Measurements from ENCODE around the gene SIK2.

The SIK2 gene

GRCh38 chr11:111691741-111692140 is 89.5 kb downstream of the SIK2 start:
- Mint-ChIP-seq H3K9me3 (no peaks in the 10 kb centered on the region), H3K36me3 (ENCODE audit: low read depth) (peaks cover 19% of the 10 kb centered on the region), H3K27me3 (ENCODE audit: low read depth, poor library complexity) (no peaks in the 10 kb centered on the region), H3K4me1 (peaks cover 12% of the 10 kb centered on the region), H3K27ac (peak overlapping the region; percentile 11), H3K4me3 (no peak overlapping the region)
- DNase-seq = no peak
- no peak for TF ChIP-seq CTCF (IDR thresholded peaks at IDR 0.05)

- Mint-ChIP-seq H3K9me3 (no peaks in the 10 kb centered on the region), H3K36me3 (ENCODE audit: low read depth) (peaks cover 15% of the 10 kb centered on the region), H3K27ac (no peak overlapping the region), H3K4me1 (peaks cover 12% of the 10 kb centered on the region), H3K4me3 (no peak overlapping the region), H3K27me3 (ENCODE audit: low read depth, poor library complexity) (no peaks in the 10 kb centered on the region)
- TF ChIP-seq CTCF (IDR thresholded peaks at IDR 0.05) = no peak
- no peak for DNase-seq
Measured at GRCh38 chr11:111693224-111693937, 91.1 kb downstream of the SIK2 start.

GRCh38 chr11:111694851-111695250 is 92.6 kb downstream of the SIK2 start:
- H3K27ac Mint-ChIP-seq = no peak overlapping the region
- no peak overlapping the region for H3K4me3 Mint-ChIP-seq
- DNase-seq = peak; percentile 12
- peaks cover 4% of the 10 kb centered on the region for H3K36me3 Mint-ChIP-seq (ENCODE audit: low read depth)
- no peaks in the 10 kb centered on the region for H3K27me3 Mint-ChIP-seq (ENCODE audit: low read depth, poor library complexity)
- TF ChIP-seq CTCF (IDR thresholded peaks at IDR 0.05) = no peak
- H3K4me1 Mint-ChIP-seq = peaks cover 12% of the 10 kb centered on the region
- no peaks in the 10 kb centered on the region for H3K9me3 Mint-ChIP-seq

- Mint-ChIP-seq H3K9me3 (no peaks in the 10 kb centered on the region), H3K4me1 (peaks cover 12% of the 10 kb centered on the region), H3K27me3 (ENCODE audit: low read depth, poor library complexity) (no peaks in the 10 kb centered on the region), H3K4me3 (no peak overlapping the region), H3K36me3 (ENCODE audit: low read depth) (peaks cover 4% of the 10 kb centered on the region), H3K27ac (no peak overlapping the region)
- DNase-seq = no peak
- no peak for TF ChIP-seq CTCF (IDR thresholded peaks at IDR 0.05)
Measured at GRCh38 chr11:111696556-111696955, 94.3 kb downstream of the SIK2 start.

GRCh38 chr11:111697933-111698371 is 95.7 kb downstream of the SIK2 start:
- Mint-ChIP-seq H3K9me3 (no peaks in the 10 kb centered on the region), H3K36me3 (ENCODE audit: low read depth) (peaks cover 4% of the 10 kb centered on the region), H3K4me3 (no peak overlapping the region), H3K27ac (no peak overlapping the region), H3K4me1 (peaks cover 12% of the 10 kb centered on the region), H3K27me3 (ENCODE audit: low read depth, poor library complexity) (no peaks in the 10 kb centered on the region)
- TF ChIP-seq CTCF (IDR thresholded peaks at IDR 0.05) = no peak
- no peak for DNase-seq
